ENCODE measurements around the gene RPP21. TPM values are rescaled to one million over a fixed set of nuclear protein-coding genes. Genes with fewer than 3 reads are reported as not detected.

The RPP21 gene
- total RNA-seq, 1 experiment from 2014 or later, result 64.0 TPM

- no peak overlapping the region for H4K5ac ChIP-seq (ENCODE audit: insufficient read length, low read depth, low read length)
- H2BK5ac ChIP-seq (ENCODE audit: insufficient read length, low read length), result no peak overlapping the region
- H3K23me2 ChIP-seq (ENCODE audit: insufficient read length, low read depth, low read length, poor library complexity, severe bottlenecking), result peaks cover 5% of the 10 kb centered on the region
- Mint-ChIP-seq H3K4me1 (peaks cover 9 to 13% of the 10 kb centered on the region in 2 experiments), H3K36me3 (ENCODE audit: insufficient read depth in 1 of 3, low read depth in 3 of 3) (no peaks in the 10 kb centered on the region), H3K27ac (no peak overlapping the region), H3K27me3 (ENCODE audit: low read depth) (peaks cover 58% of the 10 kb centered on the region), H3K9me3 (no peaks in the 10 kb centered on the region), H3K4me3 (no peak overlapping the region)
- H3K27ac ChIP-seq (ENCODE audit: insufficient read length, low read depth, low read length), result no peak overlapping the region
- H2BK120ac ChIP-seq (ENCODE audit: low read depth, low read length, poor library complexity, severe bottlenecking), result no peak overlapping the region
- H3K23ac ChIP-seq (ENCODE audit: insufficient read length, low read depth, low read length), result no peak overlapping the region
- H3K9me3 ChIP-seq (ENCODE audit: control insufficient read depth, low read depth, low read length), result no peaks in the 10 kb centered on the region
- no peaks in the 10 kb centered on the region for H3K79me1 ChIP-seq (ENCODE audit: insufficient read depth, low read depth, low read length, poor library complexity, severe bottlenecking)
- H3K27me3 ChIP-seq (ENCODE audit: insufficient read depth, low read length), result no peaks in the 10 kb centered on the region
- DNase-seq, result no peak
- no peak overlapping the region for H2AK5ac ChIP-seq (ENCODE audit: insufficient read length, low read length)
- no peak overlapping the region for H3K9ac ChIP-seq (ENCODE audit: extremely low read depth, insufficient read length, low read length)
- no peak overlapping the region for H3K4me2 ChIP-seq (ENCODE audit: insufficient read depth, insufficient read length, low read length)
- H4K8ac ChIP-seq (replicated peaks; ENCODE audit: insufficient read length, low read depth, low read length), result no peak overlapping the region
- no peak overlapping the region for H2BK12ac ChIP-seq (ENCODE audit: insufficient read length, low read depth, low read length)
- H2BK20ac ChIP-seq (ENCODE audit: low read depth, low read length, poor library complexity, severe bottlenecking), result no peak overlapping the region
- H2BK15ac ChIP-seq (ENCODE audit: low read depth, low read length), result no peak overlapping the region
- no peak overlapping the region for H3K56ac ChIP-seq (ENCODE audit: insufficient read length, low read depth, low read length)
- no peak for TF ChIP-seq CTCF (conservative IDR thresholded peaks at IDR 0.05)
- no peak overlapping the region for H3K18ac ChIP-seq (ENCODE audit: insufficient read length, low read depth, low read length)
- no peaks in the 10 kb centered on the region for H4K20me1 ChIP-seq (ENCODE audit: control insufficient read depth, insufficient read depth, insufficient read length)
- no CpG with 5 or more reads among the region's 5 CpGs for WGBS (ENCODE audit: extremely low coverage, insufficient read length, low lambda C conversion rate)
- H3T11ph ChIP-seq (ENCODE audit: low read length), result no peak overlapping the region
- H3K4me1 ChIP-seq (ENCODE audit: insufficient read depth, low read length), result no peaks in the 10 kb centered on the region; the same call in 1 of the 2 replicates
- H3K14ac ChIP-seq (ENCODE audit: insufficient read depth, low read length), result no peak overlapping the region
- no peak overlapping the region for H2AFZ ChIP-seq (ENCODE audit: low read length)
- H3K79me2 ChIP-seq (ENCODE audit: insufficient read depth, low read length), result no peaks in the 10 kb centered on the region
- H3K4ac ChIP-seq (ENCODE audit: low read depth, low read length), result no peak overlapping the region
- no peak overlapping the region for H4K91ac ChIP-seq (ENCODE audit: insufficient read length, low read depth, low read length)
Measured at GRCh38 chr6:30394139-30394538, 49.2 kb downstream of the RPP21 start.

Other genes with a start within 250 kb of the RPP21 start
- not detected in 2 replicates for gene TRIM31, start 232.1 kb upstream of the RPP21 start, total RNA-seq (2021)
- not detected in 2 replicates for gene TRIM40, start 209.0 kb upstream of the RPP21 start, total RNA-seq (2021)
- gene TRIM10, start 183.9 kb upstream of the RPP21 start, total RNA-seq (2021), result 0.07 and 0.09 TPM in 2 replicates
- 0.20 TPM in 1 of 2 replicates, not detected in the other for gene TRIM15, start 181.6 kb upstream of the RPP21 start, total RNA-seq (2021)
- gene TRIM26, start 131.8 kb upstream of the RPP21 start, total RNA-seq (2021), result 33.9 and 35.8 TPM in 2 replicates
- gene TRIM39, start 18.2 kb upstream of the RPP21 start, total RNA-seq (2021), result 26.2 and 26.8 TPM in 2 replicates
- 24.2 and 28.1 TPM in 2 replicates for gene HLA-E, start 144.4 kb downstream of the RPP21 start, total RNA-seq (2021)
- 79.7 and 83.5 TPM in 2 replicates for gene GNL1, start 211.3 kb downstream of the RPP21 start, total RNA-seq (2021)
- gene PRR3, start 212.1 kb downstream of the RPP21 start, total RNA-seq (2021), result 15.8 and 17.0 TPM in 2 replicates
- gene ABCF1, start 226.3 kb downstream of the RPP21 start, total RNA-seq (2021), result 118 TPM in 2 replicates